ENCODE results near the gene BABAM2.

GRCh38 chr2:27843992-27844391 lies 46.5 kb upstream of the BABAM2 start:
- TF ChIP-seq EP300 (IDR thresholded peaks at IDR 0.05), result no peak
- no peak for TF ChIP-seq CTCF (IDR thresholded peaks at IDR 0.05)
